ENCODE measurements around the gene IL10RB.
"Not testable (repeated sequence)": the region's sequence is repeated elsewhere in the genome, so short reads cannot be mapped to it uniquely, and the experiment has no call there.

The IL10RB gene

DNA sequence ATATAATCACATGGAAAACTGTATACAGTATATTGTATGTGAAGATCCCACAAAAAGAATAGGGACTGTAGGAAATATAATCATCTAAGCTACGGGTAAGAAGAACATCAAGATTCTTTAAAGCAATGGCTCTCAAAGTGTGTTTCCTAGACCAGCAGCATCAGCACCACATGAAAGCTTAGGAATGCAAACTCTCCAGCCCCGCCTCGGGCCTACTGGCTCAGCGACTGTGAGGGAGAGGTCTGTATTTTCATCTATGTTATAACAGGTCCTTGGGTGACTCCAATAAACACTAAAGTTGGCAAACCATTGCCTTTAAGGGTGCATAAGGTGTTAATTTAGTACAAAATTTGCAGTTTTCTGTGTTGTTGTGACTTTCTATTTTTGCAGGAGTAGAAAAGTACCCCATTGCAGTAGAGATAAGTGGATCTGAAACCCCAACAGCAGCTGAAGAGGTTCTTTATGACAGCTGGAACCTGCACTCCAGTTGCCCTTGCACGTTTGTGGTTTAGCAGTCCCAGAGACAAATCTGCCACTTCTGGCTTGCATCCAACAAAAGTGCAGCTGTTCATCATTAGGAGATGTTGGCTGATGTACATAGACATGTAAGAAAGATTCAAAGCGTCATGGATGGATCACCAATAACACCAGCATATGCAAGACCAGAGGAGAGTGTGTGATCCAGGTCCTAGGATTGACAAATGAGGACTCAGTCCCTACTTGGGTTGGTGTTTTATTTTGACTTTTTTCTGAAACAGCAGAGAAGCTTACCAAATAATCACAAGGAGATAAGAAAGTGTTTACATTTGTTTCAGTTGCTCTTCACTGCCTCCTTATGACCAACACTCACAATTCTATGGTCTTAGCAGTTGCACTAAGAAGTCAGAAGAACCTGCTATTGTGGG is 42.7 kb downstream of the IL10RB start:
- H3K27me3 ChIP-seq (ENCODE audit: control insufficient read depth in 1 of 2, insufficient read depth in 2 of 2, low read length in 2 of 2): no peaks in the 10 kb centered on the region
- no peaks in the 10 kb centered on the region for H3K36me3 ChIP-seq (ENCODE audit: insufficient read depth, low read length)
- no peaks in the 10 kb centered on the region for H3K4me1 ChIP-seq (ENCODE audit: insufficient read depth, low read length)
- H3K27ac ChIP-seq (ENCODE audit: low read depth, low read length): no peak overlapping the region
- H3K9ac ChIP-seq (ENCODE audit: low read length): no peak overlapping the region
- no peaks in the 10 kb centered on the region for H3K9me3 ChIP-seq (ENCODE audit: low read length)
- no peak overlapping the region for H3K4me3 ChIP-seq (ENCODE audit: low read depth in 1 of 2, low read length in 2 of 2)

DNA sequence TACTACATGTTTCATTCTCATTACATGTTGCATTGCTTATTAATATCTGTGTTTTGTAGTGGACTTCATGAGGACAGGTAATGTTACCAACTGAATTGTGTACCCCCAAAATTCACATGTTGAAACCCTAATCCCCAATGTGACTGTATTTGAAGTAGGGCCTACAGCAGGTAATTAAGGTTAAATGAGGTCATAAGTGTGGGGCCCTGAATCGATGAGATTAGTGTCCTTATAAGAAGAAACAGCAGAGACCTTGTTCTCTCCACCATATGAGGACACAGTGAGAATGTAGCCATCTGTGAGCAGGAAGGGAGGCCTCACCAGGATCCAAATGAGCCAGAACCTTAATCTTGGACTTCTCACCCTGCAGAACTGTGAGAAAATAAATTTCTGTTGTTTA is 43.6 kb downstream of the IL10RB start:
- Histone ChIP-seq H3K4me3 (ENCODE audit: low read depth in 1 of 2, low read length in 2 of 2) (no peak overlapping the region), H3K9me3 (ENCODE audit: low read length) (no peaks in the 10 kb centered on the region), H3K36me3 (ENCODE audit: insufficient read depth, low read length) (no peaks in the 10 kb centered on the region), H3K4me1 (ENCODE audit: insufficient read depth, low read length) (no peaks in the 10 kb centered on the region), H3K27me3 (ENCODE audit: control insufficient read depth in 1 of 2, insufficient read depth in 2 of 2, low read length in 2 of 2) (no peaks in the 10 kb centered on the region), H3K27ac (ENCODE audit: low read depth, low read length) (no peak overlapping the region), H3K9ac (ENCODE audit: low read length) (no peak overlapping the region)

DNA sequence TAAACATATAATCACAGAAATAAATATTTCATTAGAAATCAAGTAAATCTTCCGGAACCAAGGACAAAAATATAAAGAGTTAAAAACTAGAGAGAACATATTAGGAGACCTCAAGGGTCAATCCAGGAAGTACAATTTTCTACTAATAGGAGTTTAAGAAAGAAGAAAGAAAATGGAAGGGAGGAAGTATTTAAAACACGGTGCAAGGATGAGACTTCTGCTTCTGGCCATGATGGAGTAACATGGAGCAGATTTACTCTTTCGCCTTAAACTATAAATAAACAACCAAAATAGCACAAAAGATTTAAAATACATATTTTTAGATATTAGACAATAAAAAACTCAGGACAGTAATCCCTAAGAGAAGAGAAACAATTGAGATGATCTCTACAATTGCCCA is 46.0 kb downstream of the IL10RB start:
- Histone ChIP-seq H3K4me3 (ENCODE audit: low read depth in 1 of 2, low read length in 2 of 2) (no peak overlapping the region), H3K9me3 (ENCODE audit: low read length) (no peaks in the 10 kb centered on the region), H3K27me3 (ENCODE audit: control insufficient read depth in 1 of 2, insufficient read depth in 2 of 2, low read length in 2 of 2) (no peaks in the 10 kb centered on the region), H3K27ac (ENCODE audit: low read depth, low read length) (no peak overlapping the region), H3K4me1 (ENCODE audit: insufficient read depth, low read length) (no peaks in the 10 kb centered on the region), H3K36me3 (ENCODE audit: insufficient read depth, low read length) (no peaks in the 10 kb centered on the region), H3K9ac (ENCODE audit: low read length) (no peak overlapping the region)

DNA sequence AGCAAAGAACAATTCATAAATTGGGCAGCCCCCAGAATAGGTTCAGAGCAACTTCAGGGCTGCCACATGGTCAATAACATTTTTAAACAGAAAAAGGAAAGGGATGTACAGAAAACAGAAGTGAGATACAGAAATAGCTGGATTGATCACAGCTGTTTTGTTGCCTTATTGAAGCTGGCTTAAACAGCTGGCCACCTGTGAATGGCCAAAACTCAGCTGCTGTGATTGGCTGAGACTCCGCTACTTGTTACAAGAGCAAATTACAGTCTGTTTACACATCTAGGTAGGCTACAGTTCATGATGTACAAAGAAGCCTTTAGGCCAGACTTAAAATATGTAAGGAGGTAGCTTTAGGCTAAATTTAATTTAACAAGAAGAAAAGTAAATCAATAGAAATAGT is 47.0 kb downstream of the IL10RB start:
- no peak overlapping the region for H3K4me3 ChIP-seq (ENCODE audit: low read depth in 1 of 2, low read length in 2 of 2)
- H3K27me3 ChIP-seq (ENCODE audit: control insufficient read depth in 1 of 2, insufficient read depth in 2 of 2, low read length in 2 of 2): no peaks in the 10 kb centered on the region
- no peak overlapping the region for H3K27ac ChIP-seq (ENCODE audit: low read depth, low read length)
- H3K9me3 ChIP-seq (ENCODE audit: low read length): no peaks in the 10 kb centered on the region
- no peaks in the 10 kb centered on the region for H3K4me1 ChIP-seq (ENCODE audit: insufficient read depth, low read length)
- no peak overlapping the region for H3K9ac ChIP-seq (ENCODE audit: low read length)
- no peaks in the 10 kb centered on the region for H3K36me3 ChIP-seq (ENCODE audit: insufficient read depth, low read length)

DNA sequence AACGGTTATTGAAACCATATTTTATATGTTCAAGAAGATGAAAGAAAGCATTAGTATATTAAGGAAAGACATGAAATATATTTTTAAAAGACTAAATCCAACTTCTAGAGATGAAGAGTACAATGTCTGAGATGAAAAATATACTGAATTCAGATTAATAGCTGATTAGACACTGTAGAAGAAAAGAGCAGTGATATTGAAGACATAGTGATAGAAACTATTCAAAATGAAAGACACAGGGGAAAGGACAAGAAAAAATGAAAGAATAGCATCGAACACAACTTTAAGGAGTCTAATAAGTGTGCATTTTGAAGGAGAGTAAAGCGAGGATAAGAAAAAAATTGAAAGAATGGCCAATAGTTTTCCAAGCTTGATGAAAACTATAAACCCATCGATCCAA is 47.4 kb downstream of the IL10RB start:
- Histone ChIP-seq H3K27ac (ENCODE audit: low read depth, low read length) (no peak overlapping the region), H3K9ac (ENCODE audit: low read length) (no peak overlapping the region), H3K4me1 (ENCODE audit: insufficient read depth, low read length) (no peaks in the 10 kb centered on the region), H3K27me3 (ENCODE audit: control insufficient read depth in 1 of 2, insufficient read depth in 2 of 2, low read length in 2 of 2) (no peaks in the 10 kb centered on the region), H3K4me3 (ENCODE audit: low read depth in 1 of 2, low read length in 2 of 2) (no peak overlapping the region), H3K9me3 (ENCODE audit: low read length) (no peaks in the 10 kb centered on the region), H3K36me3 (ENCODE audit: insufficient read depth, low read length) (no peaks in the 10 kb centered on the region)

DNA sequence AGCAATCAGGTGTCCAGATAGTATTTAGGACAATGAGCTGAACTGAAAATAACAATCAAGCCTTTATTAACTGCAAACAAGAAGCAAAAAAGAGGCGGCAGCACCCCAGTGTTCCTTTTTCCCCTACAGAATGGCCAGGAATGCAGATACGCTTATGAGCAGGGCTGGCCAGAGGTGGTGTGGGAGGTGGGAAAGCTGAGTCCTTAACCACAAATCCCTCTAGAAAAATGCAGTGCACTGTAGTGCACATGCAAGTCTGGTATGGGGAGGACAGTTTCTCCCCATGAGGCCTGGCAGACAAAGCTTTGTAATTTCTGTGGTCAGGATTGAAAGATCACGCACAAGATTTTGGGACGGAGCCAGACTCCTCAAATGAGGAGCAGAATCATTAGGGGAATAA is 47.9 kb downstream of the IL10RB start:
- no peaks in the 10 kb centered on the region for H3K4me1 ChIP-seq (ENCODE audit: insufficient read depth, low read length)

DNA sequence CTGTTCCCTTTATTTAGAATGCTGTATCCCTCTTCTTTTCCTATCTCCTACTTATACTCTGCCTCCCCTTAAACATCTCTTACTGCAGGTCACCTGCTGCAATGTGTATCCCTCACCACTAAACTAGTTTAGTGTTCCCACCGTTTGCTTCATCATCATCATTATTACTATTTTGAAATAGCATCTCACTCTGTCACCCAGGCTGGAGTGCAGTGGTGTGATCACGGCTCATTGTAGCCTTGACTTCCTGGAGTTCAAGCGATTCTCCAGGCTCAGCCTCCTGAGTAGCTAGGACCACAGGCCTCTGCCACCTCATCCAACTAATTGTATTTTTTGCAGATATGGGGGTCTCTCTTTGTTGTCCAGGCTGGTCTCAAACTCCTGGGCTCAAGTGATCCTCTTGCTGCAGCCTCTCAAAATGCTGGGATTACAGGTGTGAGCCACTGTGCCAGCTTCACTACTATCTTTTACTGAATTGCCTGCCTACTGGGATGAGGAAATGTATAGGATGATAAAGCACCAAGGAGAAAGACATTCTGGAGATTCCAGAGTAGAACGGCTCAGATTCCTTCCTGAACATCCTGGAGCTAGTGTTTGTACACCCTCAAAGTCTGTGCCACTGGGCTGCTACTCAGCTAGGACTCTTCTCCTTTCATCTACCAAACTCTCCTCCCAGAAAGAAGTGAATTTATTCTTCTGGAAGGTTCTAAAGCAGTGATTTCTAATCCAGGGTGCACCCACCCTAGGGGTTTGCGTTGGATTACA is 50.0 kb downstream of the IL10RB start:
- Histone ChIP-seq H3K36me3 (ENCODE audit: insufficient read depth, low read length) (no peaks in the 10 kb centered on the region), H3K4me1 (ENCODE audit: insufficient read depth, low read length) (no peaks in the 10 kb centered on the region), H3K9ac (ENCODE audit: low read length) (no peak overlapping the region), H3K27me3 (ENCODE audit: control insufficient read depth in 1 of 2, insufficient read depth in 2 of 2, low read length in 2 of 2) (no peaks in the 10 kb centered on the region), H3K27ac (ENCODE audit: low read depth, low read length) (no peak overlapping the region), H3K4me3 (ENCODE audit: low read depth in 1 of 2, low read length in 2 of 2) (no peak overlapping the region), H3K9me3 (ENCODE audit: low read length) (no peaks in the 10 kb centered on the region)

More for the DNA sequence above, 47.9 kb downstream of the IL10RB start:
- H3K9ac ChIP-seq (ENCODE audit: low read length): no peak overlapping the region
- H3K27ac ChIP-seq (ENCODE audit: low read depth, low read length): no peak overlapping the region
- H3K4me3 ChIP-seq (ENCODE audit: low read depth in 1 of 2, low read length in 2 of 2): no peak overlapping the region
- no peaks in the 10 kb centered on the region for H3K36me3 ChIP-seq (ENCODE audit: insufficient read depth, low read length)
- no peaks in the 10 kb centered on the region for H3K27me3 ChIP-seq (ENCODE audit: control insufficient read depth in 1 of 2, insufficient read depth in 2 of 2, low read length in 2 of 2)
- H3K9me3 ChIP-seq (ENCODE audit: low read length): no peaks in the 10 kb centered on the region

DNA sequence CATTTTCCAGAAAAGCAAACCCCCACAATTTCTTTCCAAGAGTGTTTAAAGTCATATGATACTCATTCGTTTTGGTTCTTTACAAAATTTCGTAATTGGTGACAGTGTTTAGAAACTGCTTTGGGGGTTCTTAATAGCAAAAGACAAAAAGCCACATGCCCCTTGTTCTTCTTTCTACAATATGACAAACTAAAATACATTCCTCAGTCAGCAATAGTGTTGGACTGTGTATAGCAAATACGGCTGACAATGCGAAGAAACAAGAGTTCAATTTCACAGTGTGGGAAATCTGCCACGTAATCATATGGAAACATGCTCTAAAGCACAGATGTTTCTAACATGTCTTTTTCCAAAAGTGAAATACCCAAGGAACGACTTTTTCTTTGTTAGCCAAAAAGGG is 51.0 kb downstream of the IL10RB start:
- Histone ChIP-seq H3K4me3 (ENCODE audit: low read depth in 1 of 2, low read length in 2 of 2) (no peak overlapping the region), H3K9ac (ENCODE audit: low read length) (no peak overlapping the region), H3K9me3 (ENCODE audit: low read length) (no peaks in the 10 kb centered on the region), H3K4me1 (ENCODE audit: insufficient read depth, low read length) (no peaks in the 10 kb centered on the region), H3K36me3 (ENCODE audit: insufficient read depth, low read length) (no peaks in the 10 kb centered on the region), H3K27me3 (ENCODE audit: control insufficient read depth in 1 of 2, insufficient read depth in 2 of 2, low read length in 2 of 2) (no peaks in the 10 kb centered on the region), H3K27ac (ENCODE audit: low read depth, low read length) (no peak overlapping the region)

DNA sequence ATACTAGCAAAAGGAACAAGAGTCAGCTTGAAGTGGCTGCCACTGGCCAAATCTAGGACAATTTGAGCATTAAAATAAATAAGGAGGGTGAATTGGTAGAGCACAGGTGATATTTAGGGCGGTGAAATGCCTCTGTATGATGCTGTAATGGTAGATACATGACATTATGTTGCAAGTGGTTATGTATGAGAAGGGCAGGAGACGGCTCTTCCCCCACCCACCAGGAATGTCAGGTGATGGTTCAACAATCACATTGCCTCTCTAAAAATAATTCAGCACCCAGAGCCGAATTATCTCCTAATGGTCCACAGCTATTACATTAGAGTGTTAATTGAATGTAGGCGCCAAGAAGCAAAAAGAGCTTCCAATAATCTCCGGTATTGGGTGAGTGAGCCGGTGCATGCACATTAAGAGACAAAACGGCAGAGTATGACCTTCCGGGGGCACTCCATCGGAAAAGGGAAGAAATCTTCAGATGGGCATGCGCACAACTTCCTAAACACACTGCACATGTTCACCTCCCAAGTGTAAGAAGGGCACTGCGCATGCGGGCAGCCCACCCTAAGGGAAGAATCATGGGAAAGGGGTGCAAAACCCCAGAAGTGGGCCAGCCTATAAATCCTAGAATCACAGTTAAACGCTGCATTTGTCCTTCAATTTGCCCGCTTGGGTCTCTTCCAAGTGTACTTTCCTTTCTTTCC is 51.8 kb downstream of the IL10RB start:
- Histone ChIP-seq H3K9ac (ENCODE audit: low read length) (no peak overlapping the region), H3K9me3 (ENCODE audit: low read length) (no peaks in the 10 kb centered on the region), H3K27ac (ENCODE audit: low read depth, low read length) (no peak overlapping the region), H3K27me3 (ENCODE audit: control insufficient read depth in 1 of 2, insufficient read depth in 2 of 2, low read length in 2 of 2) (no peaks in the 10 kb centered on the region), H3K4me1 (ENCODE audit: insufficient read depth, low read length) (no peaks in the 10 kb centered on the region), H3K4me3 (ENCODE audit: low read depth in 1 of 2, low read length in 2 of 2) (no peak overlapping the region), H3K36me3 (ENCODE audit: insufficient read depth, low read length) (no peaks in the 10 kb centered on the region)

DNA sequence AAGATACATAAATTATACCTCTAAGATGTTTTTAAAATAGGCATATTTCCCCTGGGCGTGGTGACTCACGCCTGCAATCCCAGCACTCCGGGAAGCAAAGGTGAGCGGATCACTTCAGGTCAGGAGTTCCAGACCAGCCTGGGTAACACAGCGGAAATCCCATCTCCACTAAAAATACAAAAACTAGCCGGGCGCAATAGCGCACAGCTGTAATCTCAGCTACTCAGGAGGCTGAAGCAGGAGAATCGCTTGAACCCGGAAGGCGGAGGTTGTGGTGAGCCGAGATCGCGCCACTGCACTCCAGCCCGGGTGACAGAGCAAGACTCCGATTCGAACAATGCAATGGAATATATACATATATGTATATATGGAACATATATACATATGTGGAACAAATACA is 54.8 kb downstream of the IL10RB start:
- H3K9ac ChIP-seq (ENCODE audit: low read length): not testable (repeated sequence)

DNA sequence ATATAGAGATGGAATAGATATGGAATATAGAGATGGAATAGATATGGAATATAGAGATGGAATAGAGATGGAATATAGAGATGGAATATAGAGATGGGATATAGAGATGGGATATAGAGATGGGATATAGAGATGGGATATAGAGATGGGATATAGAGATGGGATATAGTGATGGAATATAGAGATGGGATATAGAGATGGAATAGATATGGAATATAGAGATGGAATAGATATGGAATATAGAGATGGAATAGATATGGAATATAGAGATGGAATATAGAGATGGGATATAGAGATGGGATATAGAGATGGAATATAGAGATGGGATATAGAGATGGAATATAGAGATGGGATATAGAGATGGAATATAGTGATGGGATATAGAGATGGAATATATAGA is 57.4 kb downstream of the IL10RB start:
- H3K9ac ChIP-seq (ENCODE audit: low read length); H3K9me3 ChIP-seq (ENCODE audit: low read length); H3K27ac ChIP-seq (ENCODE audit: low read depth, low read length); H3K36me3 ChIP-seq (ENCODE audit: insufficient read depth, low read length); H3K27me3 ChIP-seq (ENCODE audit: control insufficient read depth in 1 of 2, insufficient read depth in 2 of 2, low read length in 2 of 2); H3K4me3 ChIP-seq (ENCODE audit: low read depth in 1 of 2, low read length in 2 of 2): not testable (repeated sequence)
- peaks cover 14% of the 10 kb centered on the region for H3K4me1 ChIP-seq (ENCODE audit: insufficient read depth, low read length)

More for the DNA sequence above, 54.8 kb downstream of the IL10RB start:
- not testable (repeated sequence) for H3K27me3 ChIP-seq (ENCODE audit: control insufficient read depth in 1 of 2, insufficient read depth in 2 of 2, low read length in 2 of 2); H3K4me1 ChIP-seq (ENCODE audit: insufficient read depth, low read length); H3K4me3 ChIP-seq (ENCODE audit: low read depth in 1 of 2, low read length in 2 of 2); H3K9me3 ChIP-seq (ENCODE audit: low read length); H3K27ac ChIP-seq (ENCODE audit: low read depth, low read length); H3K36me3 ChIP-seq (ENCODE audit: insufficient read depth, low read length)
